Measurements from ENCODE around the gene TNN.

Gene TNN

DNA sequence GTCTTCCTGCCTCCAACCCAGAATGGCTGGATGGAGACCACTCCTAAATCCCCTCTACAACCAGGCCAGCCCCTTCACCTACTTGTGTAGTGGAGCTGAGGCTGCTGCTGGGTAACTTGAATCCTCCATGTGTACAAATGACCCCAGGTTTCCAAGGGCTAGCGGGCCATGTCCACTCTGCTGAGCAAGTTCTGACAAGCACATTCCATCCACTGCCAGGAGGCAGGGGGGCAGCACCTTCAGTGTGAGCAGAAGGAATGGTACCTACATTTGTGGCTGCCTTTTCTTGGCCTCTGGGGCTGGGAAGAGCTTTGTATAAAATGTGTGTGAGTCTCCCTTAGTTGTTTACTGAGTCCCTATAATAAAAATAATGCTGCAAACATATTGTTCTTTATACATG lies 110.4 kb downstream of the TNN start:
- no peak for FAIRE-seq

DNA sequence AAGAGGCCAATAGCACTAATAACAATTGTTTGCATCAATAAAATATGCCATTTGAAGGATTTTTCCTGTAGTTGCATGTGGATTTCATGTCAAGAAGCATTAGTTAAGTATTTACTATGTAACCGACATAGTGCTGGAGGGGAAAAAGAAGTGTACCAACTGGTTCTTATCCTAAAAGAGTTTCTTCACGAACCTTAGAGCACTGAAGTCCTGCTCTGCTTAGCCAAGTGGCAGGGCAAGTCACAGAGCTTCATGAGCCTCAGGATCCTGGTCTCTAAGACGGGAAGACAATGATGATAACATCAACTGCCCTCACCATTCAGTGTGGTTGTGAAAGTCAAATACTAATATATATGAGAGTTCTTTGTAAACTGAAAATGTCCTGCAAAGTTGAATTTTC lies 110.8 kb downstream of the TNN start:
- FAIRE-seq, result no peak

DNA sequence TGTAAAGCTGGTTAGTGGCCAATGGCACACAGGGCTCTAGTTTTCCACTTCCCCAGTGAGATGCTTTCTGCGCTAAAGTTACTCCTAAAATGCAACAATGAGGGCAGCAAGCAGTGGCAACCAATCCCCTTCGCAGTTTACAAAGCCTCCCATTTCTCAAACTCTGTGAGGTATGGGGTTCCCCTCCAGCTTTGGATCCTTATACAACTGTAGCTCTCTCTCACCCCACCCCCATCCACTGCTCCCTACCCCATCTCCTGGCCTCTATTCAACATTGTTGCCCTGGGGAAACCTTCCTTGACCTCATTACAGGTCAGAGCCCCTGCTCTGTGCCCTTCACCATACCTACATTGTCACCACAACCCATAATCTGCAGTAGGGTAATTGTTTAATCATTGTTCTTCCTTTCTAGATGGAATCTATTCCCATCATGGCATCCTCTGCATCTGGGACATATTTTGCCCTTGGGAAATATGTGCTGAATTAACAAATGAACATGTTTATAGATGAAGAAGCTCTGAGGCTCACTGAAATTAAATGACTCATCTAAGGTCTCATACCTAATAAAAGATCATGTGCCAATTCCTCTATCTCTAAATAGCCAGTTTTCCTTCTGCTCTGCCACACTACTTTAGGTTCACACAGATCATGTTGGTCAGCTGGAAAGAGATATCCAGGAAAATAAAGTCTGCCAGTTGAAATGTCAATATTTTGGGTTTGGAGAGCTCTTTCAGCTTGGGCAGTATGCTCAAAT lies 112.4 kb downstream of the TNN start:
- FAIRE-seq, result no peak

DNA sequence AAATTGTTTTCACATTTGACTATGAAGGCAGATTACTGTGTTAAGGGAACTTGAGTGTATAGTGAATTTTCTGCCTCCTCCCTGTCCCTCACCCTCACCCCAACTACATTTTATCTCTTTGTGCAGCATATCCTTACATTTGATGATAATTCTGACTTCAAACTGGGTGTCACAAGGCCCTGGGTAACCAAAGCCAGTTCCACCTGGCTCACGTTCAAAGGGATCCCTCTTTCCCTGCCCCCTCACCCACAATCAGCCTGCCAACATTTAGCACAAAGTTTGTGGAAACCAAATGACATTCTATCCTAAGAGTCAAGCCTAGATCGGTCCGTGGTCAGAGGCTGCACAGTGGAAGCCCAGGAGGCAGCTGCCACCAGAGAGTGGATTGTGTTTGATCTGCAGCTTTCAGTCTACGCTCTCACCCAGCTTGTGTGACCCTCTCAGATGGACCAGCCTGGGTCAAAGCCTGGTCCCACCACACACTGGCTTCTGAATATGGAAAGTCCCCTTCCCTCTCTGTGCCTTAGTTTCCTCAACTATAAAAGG lies 114.6 kb downstream of the TNN start:
- FAIRE-seq, result no peak

DNA sequence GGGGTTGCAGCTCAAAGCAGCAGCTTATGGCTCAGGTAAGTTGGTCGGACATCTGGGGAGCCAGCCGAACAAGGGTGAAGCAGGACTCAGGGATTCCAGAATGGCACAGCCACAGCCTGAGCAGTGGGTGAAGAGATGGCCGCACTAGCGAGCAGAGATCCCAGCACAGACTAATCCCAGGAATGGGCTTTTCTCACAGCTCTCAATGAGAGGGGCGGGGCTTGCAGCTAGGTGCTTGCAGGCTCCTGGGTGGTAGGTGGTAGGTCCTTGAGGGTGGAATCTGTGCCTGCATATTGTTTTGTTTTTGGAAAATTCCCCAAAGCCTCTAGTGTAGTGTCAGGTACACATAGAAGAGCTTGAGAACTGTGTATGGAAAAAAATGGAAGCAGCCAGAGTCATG lies 116.0 kb downstream of the TNN start:
- no peak for FAIRE-seq

- FAIRE-seq, result no peak
Observed at GRCh38 chr1:175185903-175186302, 118.3 kb downstream of the TNN start.

- no peak for FAIRE-seq
Observed at GRCh38 chr1:175186433-175187160, 119.0 kb downstream of the TNN start.

DNA sequence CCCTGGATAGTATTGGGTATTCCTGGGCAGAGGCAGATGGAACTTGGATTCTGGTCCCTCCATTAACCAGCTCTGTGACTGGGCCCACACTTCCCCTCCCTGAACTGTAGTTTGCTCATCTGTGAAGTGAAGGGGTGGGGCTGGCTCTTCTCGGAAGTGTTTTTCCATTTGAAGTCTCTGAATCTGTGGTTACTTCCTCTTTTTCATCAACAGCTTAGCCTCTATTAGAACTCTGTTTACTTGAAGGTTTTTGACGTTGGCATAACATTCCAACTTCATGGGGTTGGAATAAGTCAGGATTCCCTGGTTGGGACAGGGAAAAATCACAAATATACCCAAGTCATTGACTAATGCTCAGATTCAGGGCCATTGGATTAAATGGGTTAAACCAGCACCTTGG lies 121.3 kb downstream of the TNN start:
- no peak for FAIRE-seq

DNA sequence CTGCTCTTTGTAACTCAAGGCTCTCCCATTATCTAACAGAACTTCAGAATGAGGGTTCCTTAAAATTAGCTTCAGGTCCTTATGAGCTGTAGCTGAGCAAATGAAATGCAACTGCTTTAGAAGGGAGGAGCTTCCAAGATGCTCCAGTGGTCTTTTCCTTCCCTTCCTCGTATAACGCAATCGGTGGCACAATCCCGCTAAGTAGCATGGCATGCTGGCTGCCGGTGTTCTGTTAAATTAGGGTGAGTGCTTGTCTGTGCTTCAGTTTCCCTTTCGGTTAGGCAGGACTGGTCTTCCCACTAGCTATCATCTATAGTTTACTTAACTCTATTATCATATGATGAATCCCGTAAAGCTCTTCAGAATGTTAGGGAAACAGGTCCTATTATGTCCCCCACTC lies 124.0 kb downstream of the TNN start:
- FAIRE-seq, result no peak

GRCh38 chr1:175192111-175192629 lies 124.5 kb downstream of the TNN start:
- no peak for FAIRE-seq

DNA sequence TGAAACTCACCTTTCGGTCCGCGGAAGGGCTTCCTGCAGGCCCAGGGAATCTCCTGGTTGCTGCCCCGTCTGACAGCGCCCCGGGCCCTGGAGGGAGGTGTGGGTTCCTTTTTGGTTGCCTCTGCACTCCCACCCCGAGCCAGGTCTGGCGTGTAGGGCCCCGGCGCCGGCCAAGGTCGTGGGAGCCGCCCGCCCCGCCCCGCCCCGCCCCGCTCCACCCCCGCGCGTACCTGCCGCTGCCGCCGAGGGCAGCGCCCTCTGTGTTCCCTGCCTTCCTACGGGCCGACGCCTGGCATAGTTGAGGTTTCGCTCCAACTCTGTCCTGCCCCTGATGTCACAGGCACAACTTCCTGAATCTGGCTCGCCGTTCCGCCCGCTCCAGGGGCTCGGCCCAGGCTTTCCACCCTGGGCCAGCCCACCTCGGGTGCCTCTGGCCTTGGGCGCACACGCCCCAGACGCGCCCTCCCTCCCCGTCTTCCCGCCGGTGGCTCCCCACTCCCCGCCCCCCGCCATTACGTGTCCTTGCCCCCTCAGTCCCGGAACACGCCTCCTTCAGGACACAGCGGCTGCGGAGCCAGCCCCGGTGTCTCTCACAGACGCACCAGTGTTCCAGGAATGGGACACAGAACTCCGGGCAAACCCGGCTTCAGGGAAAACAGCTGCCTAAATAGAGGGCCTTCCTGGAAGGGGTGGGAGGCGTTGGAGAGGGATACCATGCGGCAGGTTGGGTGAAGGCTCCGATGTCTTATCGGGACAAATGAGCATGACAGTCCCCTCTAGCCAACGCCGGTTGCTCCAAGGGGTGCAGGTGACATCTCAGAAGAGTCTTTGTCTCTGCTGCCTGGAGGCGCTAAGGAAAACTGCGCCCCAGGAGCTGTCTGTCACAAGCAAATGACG lies 125.2 kb downstream of the TNN start, which contains the start of gene KIAA0040:
Gene KIAA0040 (minus strand): TSS at position 147 of the 897 bp plus-strand sequence. CDS start 31,763 bp downstream, outside the sequence.
- no peak for FAIRE-seq

GRCh38 chr1:175193527-175193910 lies 125.9 kb downstream of the TNN start:
- FAIRE-seq, result no peak

DNA sequence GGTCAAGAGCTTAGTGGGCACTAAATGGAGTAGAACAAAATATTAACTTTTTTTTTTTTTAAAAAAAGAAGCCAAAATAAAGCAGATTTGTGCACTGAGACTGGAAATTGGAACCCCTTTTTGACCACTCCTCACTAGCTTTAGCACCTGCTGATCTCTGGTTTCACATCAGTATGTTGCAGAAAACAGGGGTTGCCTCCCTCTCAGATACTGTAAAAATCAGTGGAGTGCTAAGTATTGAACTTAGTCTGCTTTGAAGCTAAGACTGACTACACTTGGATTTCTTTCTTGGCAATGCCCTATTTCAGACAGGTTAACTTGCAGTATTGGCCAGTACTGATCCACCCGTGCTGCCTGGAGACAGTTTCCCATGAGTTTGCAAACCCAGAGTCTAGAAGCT lies 127.6 kb downstream of the TNN start:
- FAIRE-seq, result no peak

GRCh38 chr1:175195798-175196197 lies 128.2 kb downstream of the TNN start:
- FAIRE-seq, result no peak

- no peak for FAIRE-seq
Observed at GRCh38 chr1:175197531-175197930, 129.9 kb downstream of the TNN start.

Data from G401.6 (cell line).